ENCODE measurements around the gene CIAPIN1. TPM values are rescaled to one million over a fixed set of nuclear protein-coding genes. Genes with fewer than 3 reads are reported as not detected.

The CIAPIN1 gene
- total RNA-seq, 1 donor from 2014 or later, result 97.2 TPM

DNA sequence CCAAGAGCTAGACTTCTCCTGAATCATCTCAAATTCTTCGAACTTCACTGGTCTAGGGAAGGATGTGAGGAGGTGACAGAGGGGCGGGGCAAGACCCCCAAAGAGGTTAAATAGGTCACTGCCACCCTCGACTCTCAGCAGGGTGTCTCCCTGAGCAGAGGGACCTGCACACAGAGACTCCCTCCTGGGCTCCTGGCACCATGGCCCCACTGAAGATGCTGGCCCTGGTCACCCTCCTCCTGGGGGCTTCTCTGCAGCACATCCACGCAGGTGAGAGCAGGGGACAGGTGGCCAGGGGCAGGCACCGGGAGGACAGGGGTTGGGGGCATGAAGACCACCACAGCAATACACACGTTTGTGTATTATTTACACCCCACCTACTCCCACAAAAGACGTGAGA lies 33.5 kb downstream of the CIAPIN1 start:
- Mint-ChIP-seq H3K27me3 (ENCODE audit: low read depth) (no peaks in the 10 kb centered on the region), H3K9me3 (no peaks in the 10 kb centered on the region), H3K27ac (ENCODE audit: unreplicated experiment) (no peak overlapping the region), H3K4me1 (peaks cover 33% of the 10 kb centered on the region), H3K4me3 (no peak overlapping the region), H3K36me3 (ENCODE audit: low read depth) (no peaks in the 10 kb centered on the region)
- no peak for DNase-seq (ENCODE audit: low read depth, low spot score)
- TF ChIP-seq CTCF (conservative IDR thresholded peaks at IDR 0.05), result no peak

- Mint-ChIP-seq H3K4me3 (no peak overlapping the region), H3K27ac (ENCODE audit: unreplicated experiment) (no peak overlapping the region), H3K4me1 (peaks cover 30% of the 10 kb centered on the region), H3K9me3 (no peaks in the 10 kb centered on the region), H3K27me3 (ENCODE audit: low read depth) (no peaks in the 10 kb centered on the region), H3K36me3 (ENCODE audit: low read depth) (no peaks in the 10 kb centered on the region)
- no peak for DNase-seq (ENCODE audit: low read depth, low spot score)
- no peak for TF ChIP-seq CTCF (conservative IDR thresholded peaks at IDR 0.05)
Observed at GRCh38 chr16:57413301-57413730, 33.9 kb downstream of the CIAPIN1 start.

- no peak for DNase-seq (ENCODE audit: low read depth, low spot score)
- no peaks in the 10 kb centered on the region for H3K27me3 Mint-ChIP-seq (ENCODE audit: low read depth)
- TF ChIP-seq CTCF (conservative IDR thresholded peaks at IDR 0.05), result no peak
- peaks cover 24% of the 10 kb centered on the region for H3K4me1 Mint-ChIP-seq
- H3K36me3 Mint-ChIP-seq (ENCODE audit: low read depth), result no peaks in the 10 kb centered on the region
- no peak overlapping the region for H3K4me3 Mint-ChIP-seq
- H3K9me3 Mint-ChIP-seq, result no peaks in the 10 kb centered on the region
- peak overlapping the region; percentile 78 for H3K27ac Mint-ChIP-seq (ENCODE audit: unreplicated experiment)
Observed at GRCh38 chr16:57412584-57412983, 34.6 kb downstream of the CIAPIN1 start.

DNA sequence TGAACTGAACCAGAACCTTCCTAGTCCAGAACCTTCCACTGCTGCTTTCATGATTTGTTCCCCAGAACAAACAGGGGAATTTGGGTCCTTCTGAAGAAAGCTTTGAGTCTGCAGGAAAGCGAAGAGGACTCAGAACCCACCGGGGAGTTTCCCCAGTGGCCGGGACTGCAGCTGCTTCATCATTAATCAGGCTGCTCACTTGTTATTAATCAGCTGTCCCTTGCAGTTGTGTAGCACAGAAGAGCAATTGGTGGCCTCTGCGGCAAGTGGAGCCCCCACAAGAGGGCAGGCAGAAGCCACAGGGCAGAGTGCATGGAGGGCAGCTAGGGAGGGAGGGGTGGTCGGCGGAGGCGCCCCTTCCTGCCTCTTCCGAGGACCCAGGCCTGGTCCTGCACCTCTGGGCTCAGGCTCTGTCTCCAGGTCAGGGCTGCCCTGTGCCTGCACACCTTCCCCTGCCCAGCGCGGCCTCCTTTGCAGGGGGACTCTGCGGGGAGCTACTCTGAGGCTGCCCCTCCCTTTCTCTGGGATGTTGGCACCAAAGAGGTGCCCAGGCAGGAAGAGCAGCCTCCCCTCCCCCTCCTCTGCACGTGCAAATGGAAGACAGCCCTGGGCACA lies 35.7 kb downstream of the CIAPIN1 start:
- no peak overlapping the region for H3K27ac Mint-ChIP-seq (ENCODE audit: unreplicated experiment)
- no peaks in the 10 kb centered on the region for H3K27me3 Mint-ChIP-seq (ENCODE audit: low read depth)

DNA sequence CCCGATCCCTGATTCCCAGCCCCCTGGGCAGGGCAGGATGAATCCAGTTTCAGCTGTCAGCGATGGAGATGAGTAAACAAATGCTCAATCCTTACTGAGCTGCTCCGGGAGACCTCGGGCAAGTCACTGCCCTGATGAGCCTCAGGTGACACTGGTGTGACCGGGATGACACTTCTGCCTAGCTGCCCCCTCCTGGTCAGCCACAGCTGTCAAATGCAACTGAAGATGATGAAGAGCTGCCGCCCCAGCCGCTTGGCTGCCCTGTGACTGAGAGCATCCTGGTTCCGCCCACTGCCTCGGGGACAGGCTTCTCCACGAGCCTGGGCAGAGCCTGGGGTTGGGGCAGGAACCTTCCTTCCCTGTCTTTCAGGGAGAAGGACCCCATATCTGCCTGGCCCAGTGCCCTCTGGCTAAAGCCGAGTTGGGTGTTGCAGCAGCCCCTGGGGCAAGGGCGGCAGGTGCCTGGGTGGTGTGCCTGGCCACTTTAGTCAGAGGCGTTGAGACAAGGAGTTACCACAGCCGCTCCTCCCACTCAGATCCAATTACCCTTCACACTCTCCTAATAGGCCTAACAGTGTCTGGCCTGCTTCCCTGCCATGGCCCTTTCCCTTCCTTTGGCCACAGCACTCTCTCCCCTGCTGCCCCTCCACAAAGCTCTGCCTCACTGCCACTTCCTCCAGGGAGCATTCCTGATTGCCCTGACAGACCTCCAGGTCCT lies 37.2 kb downstream of the CIAPIN1 start:
- TF ChIP-seq CTCF (conservative IDR thresholded peaks at IDR 0.05), result no peak
- DNase-seq (ENCODE audit: low read depth, low spot score), result no peak
- peaks cover 10% of the 10 kb centered on the region for H3K4me1 Mint-ChIP-seq
- H3K27me3 Mint-ChIP-seq (ENCODE audit: low read depth), result peaks cover 5% of the 10 kb centered on the region
- H3K27ac Mint-ChIP-seq (ENCODE audit: unreplicated experiment), result peak overlapping the region; percentile 89
- H3K36me3 Mint-ChIP-seq (ENCODE audit: low read depth), result no peaks in the 10 kb centered on the region
- no peaks in the 10 kb centered on the region for H3K9me3 Mint-ChIP-seq
- no peak overlapping the region for H3K4me3 Mint-ChIP-seq

More for the DNA sequence above, 35.7 kb downstream of the CIAPIN1 start:
- DNase-seq (ENCODE audit: low read depth, low spot score), result no peak
- Mint-ChIP-seq H3K9me3 (no peaks in the 10 kb centered on the region), H3K4me3 (no peak overlapping the region), H3K4me1 (peaks cover 15% of the 10 kb centered on the region), H3K36me3 (ENCODE audit: low read depth) (no peaks in the 10 kb centered on the region)
- TF ChIP-seq CTCF (conservative IDR thresholded peaks at IDR 0.05), result no peak

Data from neural crest cell (in vitro differentiated cells).